HepG2 (cell line): Measurements from ENCODE around the gene HMMR. TPM values are rescaled to one million over a fixed set of nuclear protein-coding genes. Genes with fewer than 3 reads are reported as not detected.

Experiments
- AHR ChIP-seq: IDR thresholded peaks from 2 replicates; pipeline ENCODE4 v1.6.1; 2018; ENCODE audit warnings: missing genetic modification reagents, missing compliant biosample characterization
- ATF6 ChIP-seq: sonication (generic); formaldehyde crosslinking; conservative IDR thresholded peaks from 2 replicates; pipeline ENCODE4 v1.4.0; 2020; ENCODE audit warnings: missing genetic modification reagents
- CEBPG ChIP-seq: IDR thresholded peaks from 2 replicates; pipeline ENCODE4 v1.6.1; 2016
- CHCHD3 ChIP-seq: sonication (generic); formaldehyde crosslinking; IDR thresholded peaks from 2 replicates; pipeline ENCODE4 v1.8.0; 2022; ENCODE audit warnings: mild to moderate bottlenecking, missing genetic modification reagents, moderate library complexity
- FOXA1 ChIP-seq, 2 experiments: fragments of 450-650 bp in 1 of 2; sonication (generic) in 1 of 2; formaldehyde crosslinking in 1 of 2; IDR thresholded peaks; 2 replicates each; pipeline versions ENCODE4 v1.4.0 to v1.6.1; 2016 to 2020; ENCODE audit warnings: missing genetic modification reagents in 1 of 2
- FOXP1 ChIP-seq, 2 experiments: fragments of 450-650 bp in 1 of 2; IDR thresholded peaks; 2 replicates each; pipeline ENCODE4 v1.6.1; 2017 to 2018; ENCODE audit warnings: antibody characterized with exemption in 1 of 2
- GATAD2A ChIP-seq: IDR thresholded peaks from 2 replicates; pipeline ENCODE4 v1.6.1; 2016
- GTF3A ChIP-seq: sonication (generic); formaldehyde crosslinking; conservative IDR thresholded peaks from 2 replicates; pipeline ENCODE4 v1.4.0; 2020; ENCODE audit warnings: mild to moderate bottlenecking, missing genetic modification reagents
- MIER3 ChIP-seq: IDR thresholded peaks from 2 replicates; pipeline ENCODE4 v1.6.1; 2016; ENCODE audit warnings: missing compliant biosample characterization, borderline replicate concordance
- MXD4 ChIP-seq: IDR thresholded peaks from 2 replicates; pipeline ENCODE4 v1.6.1; 2016; ENCODE audit warnings: mild to moderate bottlenecking, missing biosample characterization, missing genetic modification reagents
- NR2F2 ChIP-seq: IDR thresholded peaks from 2 replicates; pipeline ENCODE4 v1.6.1; 2012; ENCODE audit warnings: low read depth, inconsistent platforms, borderline replicate concordance
- NR3C1 ChIP-seq: sonication (generic); formaldehyde crosslinking; IDR thresholded peaks from 2 replicates; pipeline ENCODE4 v1.4.0; 2020; ENCODE audit warnings: missing genetic modification reagents
- RAD51 ChIP-seq: fragments of 450-650 bp; IDR thresholded peaks from 2 replicates; pipeline ENCODE4 v1.6.1; 2016; ENCODE audit warnings: borderline replicate concordance
- TGIF2 ChIP-seq: IDR thresholded peaks from 2 replicates; pipeline ENCODE4 v1.6.1; 2016; ENCODE audit warnings: control low read depth, missing compliant biosample characterization
- YEATS4 ChIP-seq: sonication (generic); formaldehyde crosslinking; IDR thresholded peaks from 2 replicates; pipeline ENCODE4 v1.4.0; 2020; ENCODE audit warnings: missing genetic modification reagents, borderline replicate concordance
- ZBTB20 ChIP-seq: sonication (generic); formaldehyde crosslinking; IDR thresholded peaks from 2 replicates; pipeline ENCODE4 v1.8.1; 2023; ENCODE audit warnings: missing genetic modification reagents, low read depth, mild to moderate bottlenecking, borderline replicate concordance
- ZFP62 ChIP-seq: sonication (generic); formaldehyde crosslinking; IDR thresholded peaks from 2 replicates; pipeline ENCODE4 v1.4.0; 2020; ENCODE audit warnings: missing genetic modification reagents
- ZFX ChIP-seq: sonication (generic); formaldehyde crosslinking; IDR thresholded peaks from 2 replicates; pipeline ENCODE4 v1.4.0; 2020; ENCODE audit warnings: mild to moderate bottlenecking, low read depth, missing genetic modification reagents, moderate library complexity
- ZNF549 ChIP-seq: sonication (generic); formaldehyde crosslinking; IDR thresholded peaks from 2 replicates; pipeline ENCODE4 v1.5.0; 2020; ENCODE audit warnings: missing genetic modification reagents
- ZNF557 ChIP-seq: sonication (generic); formaldehyde crosslinking; IDR thresholded peaks from 2 replicates; pipeline ENCODE4 v1.4.0; 2020; ENCODE audit warnings: missing genetic modification reagents
- ZNF563 ChIP-seq: sonication (generic); formaldehyde crosslinking; IDR thresholded peaks from 2 replicates; pipeline ENCODE4 v1.8.0; 2022; ENCODE audit warnings: mild to moderate bottlenecking, moderate library complexity, missing genetic modification reagents
- ZNF589 ChIP-seq: sonication (generic); formaldehyde crosslinking; conservative IDR thresholded peaks from 2 replicates; pipeline ENCODE4 v1.8.0; 2022; ENCODE audit warnings: mild to moderate bottlenecking, moderate library complexity, missing genetic modification reagents
- ZNF619 ChIP-seq: sonication (generic); formaldehyde crosslinking; IDR thresholded peaks from 2 replicates; pipeline ENCODE4 v1.4.0; 2020; ENCODE audit warnings: mild to moderate bottlenecking, missing genetic modification reagents
- ZNF792 ChIP-seq: IDR thresholded peaks from 2 replicates; pipeline ENCODE4 v1.6.1; 2016
- ZNF883 ChIP-seq: sonication (generic); formaldehyde crosslinking; IDR thresholded peaks from 2 replicates; pipeline ENCODE4 v1.5.1; 2020; ENCODE audit warnings: mild to moderate bottlenecking, missing genetic modification reagents; ENCODE audit errors: not compliant biosample characterization
- polyA plus RNA-seq, 8 experiments: library from polyadenylated mRNA; depleted of rRNA in 3 of 8; stranded (reverse) in 7 of 8; unstranded in 1 of 8; fragments of >200 nt; fragmentation: Illumina TruSeq in 4 of 8; extraction: Trizol in 4 of 8; gene quantifications; 2 replicates each; pipeline versions ENCODE4 v1.2.1 to v1.2.3, GENCODE V29; 2011 to 2016; ENCODE audit warnings: low read depth in 4 of 8, missing spikeins in 1 of 8, mixed read lengths in 1 of 8; ENCODE audit not compliant: insufficient read depth in 1 of 8
- total RNA-seq, 5 experiments: library from RNA; depleted of rRNA; stranded (reverse); fragments of >200 nt; fragmentation: Illumina TruSeq; extraction: Trizol; gene quantifications; 2 replicates each; pipeline ENCODE4 v1.2.3, GENCODE V29; 2016; ENCODE audit warnings: low read depth in 1 of 5
- TF ChIP-seq, protein P1 (sequence below): sonication (generic); formaldehyde crosslinking; IDR thresholded peaks from 2 replicates; pipeline ENCODE4 v1.4.0; 2020; ENCODE audit warnings: missing genetic modification reagents, low read depth, mild to moderate bottlenecking, borderline replicate concordance
- TF ChIP-seq, protein P2 (sequence below): sonication (generic); formaldehyde crosslinking; IDR thresholded peaks from 2 replicates; pipeline ENCODE4 v1.4.0; 2020; ENCODE audit warnings: missing genetic modification reagents, borderline replicate concordance

HMMR gene
- total and polyA plus RNA-seq, 2 of the 13 experiments (the other 11 are each of a cell fraction or from before 2014, with no cell fraction given) = 8.5 to 48.3 TPM

GRCh38 chr5:163459819-163460561 lies 442 bp upstream of the HMMR start, which contains the start of gene NUDCD2 (continued):
- TF ChIP-seq MXD4 = peak; percentile 78
- no peak for TF ChIP-seq NR3C1 (CRISPR knock-in tag)
- no peak for TF ChIP-seq ZNF589
- no peak for TF ChIP-seq RAD51
- TF ChIP-seq ZFX (CRISPR knock-in tag) = peak; percentile 97
- no peak; the same call in 1 of the 2 replicates for TF ChIP-seq ZNF563
- TF ChIP-seq ZFP62 (CRISPR knock-in tag) = no peak
- peak; percentile 55; the same call in 1 of the 2 replicates for TF ChIP-seq TGIF2
- TF ChIP-seq FOXA1 (IDR thresholded peaks at IDR 0.05) = no peak
- TF ChIP-seq FOXA1 (CRISPR knock-in tag; IDR thresholded peaks at IDR 0.05) = 0 out of 2 replicates have a peak, but pooled peaks have one; percentile 13
- TF ChIP-seq FOXP1 (IDR thresholded peaks at IDR 0.05) = no peak
- no peak for TF ChIP-seq FOXP1 (CRISPR knock-in tag; IDR thresholded peaks at IDR 0.05)
- TF ChIP-seq NR2F2 = no peak; the same call in 1 of the 2 replicates
- no peak for TF ChIP-seq GTF3A (CRISPR knock-in tag)
- peak; percentile 81 for TF ChIP-seq ZNF883 (CRISPR knock-in tag)
- no peak for TF ChIP-seq ZNF557
- TF ChIP-seq YEATS4 = peak; percentile 82
- TF ChIP-seq, protein P1, sequence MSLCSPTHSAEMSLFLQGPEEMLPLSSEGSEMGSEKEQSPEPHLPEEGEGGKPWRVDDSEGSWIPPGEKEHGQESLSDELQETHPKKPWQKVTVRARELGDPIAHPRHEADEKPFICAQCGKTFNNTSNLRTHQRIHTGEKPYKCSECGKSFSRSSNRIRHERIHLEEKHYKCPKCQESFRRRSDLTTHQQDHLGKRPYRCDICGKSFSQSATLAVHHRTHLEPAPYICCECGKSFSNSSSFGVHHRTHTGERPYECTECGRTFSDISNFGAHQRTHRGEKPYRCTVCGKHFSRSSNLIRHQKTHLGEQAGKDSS (CRISPR knock-in tag) = peak; percentile 86; the same call in 1 of the 2 replicates
- peak; percentile 52; the same call in 1 of the 2 replicates for TF ChIP-seq GATAD2A (CRISPR knock-in tag)
- peak; percentile 83; the same call in 1 of the 2 replicates for TF ChIP-seq AHR
- no peak for TF ChIP-seq ZNF549 (CRISPR knock-in tag)
- no peak for TF ChIP-seq ATF6
- peak; percentile 38; the same call in 1 of the 2 replicates for TF ChIP-seq ZNF792 (CRISPR knock-in tag)
- TF ChIP-seq CHCHD3 (CRISPR knock-in tag) = peak; percentile 95
- TF ChIP-seq, protein P2, sequence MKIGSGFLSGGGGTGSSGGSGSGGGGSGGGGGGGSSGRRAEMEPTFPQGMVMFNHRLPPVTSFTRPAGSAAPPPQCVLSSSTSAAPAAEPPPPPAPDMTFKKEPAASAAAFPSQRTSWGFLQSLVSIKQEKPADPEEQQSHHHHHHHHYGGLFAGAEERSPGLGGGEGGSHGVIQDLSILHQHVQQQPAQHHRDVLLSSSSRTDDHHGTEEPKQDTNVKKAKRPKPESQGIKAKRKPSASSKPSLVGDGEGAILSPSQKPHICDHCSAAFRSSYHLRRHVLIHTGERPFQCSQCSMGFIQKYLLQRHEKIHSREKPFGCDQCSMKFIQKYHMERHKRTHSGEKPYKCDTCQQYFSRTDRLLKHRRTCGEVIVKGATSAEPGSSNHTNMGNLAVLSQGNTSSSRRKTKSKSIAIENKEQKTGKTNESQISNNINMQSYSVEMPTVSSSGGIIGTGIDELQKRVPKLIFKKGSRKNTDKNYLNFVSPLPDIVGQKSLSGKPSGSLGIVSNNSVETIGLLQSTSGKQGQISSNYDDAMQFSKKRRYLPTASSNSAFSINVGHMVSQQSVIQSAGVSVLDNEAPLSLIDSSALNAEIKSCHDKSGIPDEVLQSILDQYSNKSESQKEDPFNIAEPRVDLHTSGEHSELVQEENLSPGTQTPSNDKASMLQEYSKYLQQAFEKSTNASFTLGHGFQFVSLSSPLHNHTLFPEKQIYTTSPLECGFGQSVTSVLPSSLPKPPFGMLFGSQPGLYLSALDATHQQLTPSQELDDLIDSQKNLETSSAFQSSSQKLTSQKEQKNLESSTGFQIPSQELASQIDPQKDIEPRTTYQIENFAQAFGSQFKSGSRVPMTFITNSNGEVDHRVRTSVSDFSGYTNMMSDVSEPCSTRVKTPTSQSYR (CRISPR knock-in tag) = 0 out of 2 replicates have a peak, but pooled peaks have one; percentile 4
- TF ChIP-seq CEBPG (CRISPR knock-in tag) = peak; percentile 65
- 0 out of 2 replicates have a peak, but pooled peaks have one; percentile 82 for TF ChIP-seq ZNF619 (CRISPR knock-in tag)
- peak; percentile 67; the same call in 1 of the 2 replicates for TF ChIP-seq ZBTB20
- TF ChIP-seq MIER3 (CRISPR knock-in tag) = 0 out of 2 replicates have a peak, but pooled peaks have one; percentile 50
